Stimulated activated CD4-positive, alpha-beta T cell treated with anti-CD3 and anti-CD28 coated beads, Interleukin-1b, Interleukin-23, amount 100 ng/mL, for 24 hours (primary cell): ENCODE data around the gene CHMP5.

Source experiments
- DNase-seq, 4 experiments: peaks; one replicate each; pipeline ENCODE4 v3.0.0-alpha.2; 2020; ENCODE audit warnings: low read depth in 4 of 4, low spot score in 1 of 4

Gene CHMP5

GRCh38 chr9:33264473-33265177 lies at the start of gene CHMP5, which contains the start of gene BAG1:
Gene CHMP5 (plus strand): TSS chr9:33265049. CDS start chr9:33265079, 30 bp downstream.
Gene BAG1 (minus strand): TSS chr9:33264708.
- peak; percentile 98 to 100 (median 99) for DNase-seq

GRCh38 chr9:33220681-33221567 lies 43.9 kb upstream of the CHMP5 start:
- DNase-seq = no peak

- no peak for DNase-seq
Observed at GRCh38 chr9:33221568-33221884, 43.3 kb upstream of the CHMP5 start.

- DNase-seq = no peak
Observed at GRCh38 chr9:33222031-33222430, 42.8 kb upstream of the CHMP5 start.

GRCh38 chr9:33223696-33224095 lies 41.2 kb upstream of the CHMP5 start:
- DNase-seq = no peak

- peak; percentile 37 to 56 (median 50) for DNase-seq
Observed at GRCh38 chr9:33225319-33226147, 39.3 kb upstream of the CHMP5 start.

GRCh38 chr9:33227008-33227398 lies 37.8 kb upstream of the CHMP5 start:
- DNase-seq = no peak

GRCh38 chr9:33227741-33228140 lies 37.1 kb upstream of the CHMP5 start:
- no peak for DNase-seq

- no peak for DNase-seq
Observed at GRCh38 chr9:33228606-33229005, 36.2 kb upstream of the CHMP5 start.

- DNase-seq = no peak
Observed at GRCh38 chr9:33229359-33230114, 35.3 kb upstream of the CHMP5 start.

- no peak for DNase-seq
Observed at GRCh38 chr9:33230756-33231622, 33.9 kb upstream of the CHMP5 start.

GRCh38 chr9:33231623-33231942 lies 33.3 kb upstream of the CHMP5 start:
- DNase-seq = no peak

GRCh38 chr9:33232815-33233214 lies 32.0 kb upstream of the CHMP5 start:
- no peak for DNase-seq

- DNase-seq = no peak
Observed at GRCh38 chr9:33233626-33234342, 31.1 kb upstream of the CHMP5 start.

GRCh38 chr9:33234511-33235467 lies 30.1 kb upstream of the CHMP5 start:
- DNase-seq = no peak

- no peak for DNase-seq
Observed at GRCh38 chr9:33236571-33236970, 28.3 kb upstream of the CHMP5 start.

- no peak for DNase-seq
Observed at GRCh38 chr9:33239921-33240320, 24.9 kb upstream of the CHMP5 start, which contains the start of gene SPINK4. Gene SPINK4 (plus strand): TSS chr9:33240167. CDS start chr9:33240209, 42 bp downstream.

GRCh38 chr9:33241298-33241697 lies 23.6 kb upstream of the CHMP5 start:
- DNase-seq = no peak
